GM12875 (cell line): ENCODE results near the gene NCBP3.

Experiments
- H3K4me3 ChIP-seq: one replicate; pipeline ENCODE4 v1.5.1; 2011; ENCODE audit warnings: low read depth, low read length, control low read depth
- CTCF ChIP-seq: IDR thresholded peaks from 2 replicates; pipeline ENCODE4 v1.5.1; 2011; ENCODE audit warnings: low read depth, mild to moderate bottlenecking, control low read depth, inconsistent platforms, low read length, moderate library complexity, borderline replicate concordance; ENCODE audit not compliant: insufficient read depth

NCBP3 gene

DNA sequence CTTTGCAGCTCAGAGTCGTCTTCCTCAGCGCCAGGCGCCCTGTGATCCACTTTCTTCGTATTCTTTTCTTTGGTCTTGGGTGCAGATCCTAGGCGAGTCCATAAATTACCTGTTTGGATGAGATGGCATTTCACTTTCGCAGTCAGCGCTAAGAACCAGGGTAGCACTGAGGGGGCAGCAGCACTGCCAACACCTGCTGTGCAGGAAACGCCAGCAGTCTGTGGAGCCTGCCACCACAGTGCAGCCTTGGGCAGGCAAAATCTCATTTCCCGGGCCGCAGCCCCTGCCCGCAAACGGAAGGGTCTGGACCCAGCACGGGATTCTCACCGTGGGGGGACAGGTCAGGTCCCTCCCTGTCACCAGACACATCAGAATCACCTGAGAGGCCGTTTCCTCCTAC is 32.9 kb downstream of the NCBP3 start:
- H3K4me3 ChIP-seq: no peak overlapping the region
- no peak for TF ChIP-seq CTCF

GRCh38 chr17:3812771-3813170 is 33.3 kb downstream of the NCBP3 start:
- no peak overlapping the region for H3K4me3 ChIP-seq
- TF ChIP-seq CTCF: no peak

DNA sequence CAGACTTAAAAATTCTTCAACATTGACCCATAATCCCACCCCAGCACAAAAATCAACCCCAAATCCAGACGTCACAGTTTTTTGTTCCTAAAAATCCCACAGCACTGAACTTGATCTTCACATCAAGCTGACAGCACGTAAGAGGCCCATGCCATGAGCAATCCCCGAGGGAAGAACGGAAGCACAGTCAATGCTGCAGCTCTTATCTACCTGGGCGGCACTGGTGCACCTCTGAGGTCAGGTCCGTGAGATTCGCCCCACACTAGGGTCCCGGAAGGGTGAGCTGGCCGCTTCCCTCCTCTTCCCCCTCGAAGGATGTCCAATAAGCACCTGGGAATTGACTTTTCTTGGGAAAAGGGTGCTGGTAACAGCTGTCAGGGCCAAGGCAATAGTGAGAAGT is 33.8 kb downstream of the NCBP3 start:
- TF ChIP-seq CTCF: no peak
- H3K4me3 ChIP-seq: no peak overlapping the region

DNA sequence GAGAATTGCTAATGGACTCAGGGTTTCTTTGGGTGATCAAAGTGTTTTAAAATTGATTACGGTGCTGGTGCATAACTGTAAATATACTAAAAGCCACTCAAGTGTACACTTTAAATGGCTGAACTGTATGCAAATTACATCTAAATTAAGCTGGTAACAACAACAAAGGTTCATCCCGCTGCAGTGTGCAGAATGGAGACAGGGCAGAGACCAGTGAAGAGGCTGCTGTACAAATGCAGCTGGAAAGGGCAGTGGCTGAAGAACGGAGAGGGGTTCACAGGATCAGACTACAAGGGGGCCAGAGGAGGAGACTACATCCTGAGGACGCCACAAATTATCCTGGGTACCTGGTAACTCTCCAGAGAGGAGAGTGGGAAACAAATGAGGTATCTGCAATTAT is 36.0 kb downstream of the NCBP3 start:
- TF ChIP-seq CTCF: no peak
- H3K4me3 ChIP-seq: no peak overlapping the region

DNA sequence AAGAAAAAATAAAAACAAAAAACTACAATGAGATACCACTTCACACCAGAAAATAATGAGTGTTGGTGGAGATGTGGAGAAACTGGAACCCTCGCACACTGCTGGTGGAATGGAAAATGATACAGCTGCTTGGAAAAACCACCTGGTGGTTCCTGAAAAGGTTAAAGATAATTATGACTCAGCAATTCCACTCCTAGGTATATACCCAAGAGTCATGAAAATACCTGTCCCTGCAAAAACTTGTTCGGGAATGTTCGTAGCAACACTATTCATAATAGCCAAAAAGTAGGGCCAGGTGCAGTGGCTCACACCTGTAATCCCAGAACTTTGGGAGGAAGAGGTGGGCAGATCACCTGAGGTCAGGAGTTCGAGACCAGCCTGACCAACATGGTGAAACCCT is 36.9 kb downstream of the NCBP3 start:
- TF ChIP-seq CTCF: no peak
- H3K4me3 ChIP-seq: no peak overlapping the region

DNA sequence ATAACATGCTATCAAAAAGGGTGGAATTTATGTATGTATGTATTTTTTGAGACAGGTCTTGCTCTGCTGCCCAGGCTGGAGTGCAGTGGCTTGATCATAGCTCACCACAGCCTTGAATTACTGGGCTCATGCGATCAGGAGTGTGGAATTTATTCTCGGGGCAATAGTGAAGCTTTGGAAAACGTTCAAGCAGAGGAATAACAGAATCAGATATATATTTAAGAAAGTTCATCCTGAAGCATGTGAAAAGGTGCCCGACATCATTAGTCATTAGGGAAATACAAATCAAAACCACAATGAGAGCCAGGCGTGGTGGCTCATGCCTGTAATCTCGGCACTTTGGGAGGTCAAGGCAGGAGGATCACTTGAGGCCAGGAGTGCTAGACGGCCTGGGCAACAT is 37.3 kb downstream of the NCBP3 start:
- H3K4me3 ChIP-seq: no peak overlapping the region
- TF ChIP-seq CTCF: no peak

GRCh38 chr17:3805581-3805980 is 40.5 kb downstream of the NCBP3 start:
- no peak for TF ChIP-seq CTCF
- no peak overlapping the region for H3K4me3 ChIP-seq
